Stimulated activated CD8-positive, alpha-beta memory T cell treated with anti-CD3 and anti-CD28 coated beads, Interleukin-4, amount 100 ng/mL, for 24 hours (primary cell): Measurements from ENCODE around the gene LRP2BP.

ENCODE experiments used
- DNase-seq: peaks from one replicate; pipeline ENCODE4 v3.0.0-alpha.2; 2020; ENCODE audit warnings: low read depth

LRP2BP gene

GRCh38 chr4:185395238-185395955, at the start of gene LRP2BP:
LRP2BP (minus strand) TSS chr4:185395924; CDS start chr4:185378186, 17,738 bp downstream.
- DNase-seq: no peak

GRCh38 chr4:185445209-185445608, 49.5 kb upstream of the LRP2BP start:
- no peak for DNase-seq

- DNase-seq: no peak
Observed at GRCh38 chr4:185441479-185441878, 45.8 kb upstream of the LRP2BP start.

GRCh38 chr4:185437809-185438208, 42.1 kb upstream of the LRP2BP start:
- no peak for DNase-seq

GRCh38 chr4:185435466-185435865, 39.7 kb upstream of the LRP2BP start:
- no peak for DNase-seq

- no peak for DNase-seq
Observed at GRCh38 chr4:185429660-185430059, 33.9 kb upstream of the LRP2BP start.

GRCh38 chr4:185426960-185427688, 31.4 kb upstream of the LRP2BP start:
- no peak for DNase-seq

- peak; percentile 82 for DNase-seq
Observed at GRCh38 chr4:185425647-185426352, 30.1 kb upstream of the LRP2BP start, which contains the start of gene UFSP2. UFSP2 (minus strand) TSS chr4:185425964; CDS start chr4:185425868, 96 bp downstream.

GRCh38 chr4:185424905-185425646, 29.4 kb upstream of the LRP2BP start:
- DNase-seq: no peak

- no peak for DNase-seq
Observed at GRCh38 chr4:185421366-185422124, 25.8 kb upstream of the LRP2BP start.

- DNase-seq: no peak
Observed at GRCh38 chr4:185416955-185417354, 21.2 kb upstream of the LRP2BP start.

- no peak for DNase-seq
Observed at GRCh38 chr4:185412412-185412811, 16.7 kb upstream of the LRP2BP start.

- no peak for DNase-seq
Observed at GRCh38 chr4:185411849-185412248, 16.1 kb upstream of the LRP2BP start.

- DNase-seq: no peak
Observed at GRCh38 chr4:185408432-185408831, 12.7 kb upstream of the LRP2BP start.

- no peak for DNase-seq
Observed at GRCh38 chr4:185405296-185405999, 9.7 kb upstream of the LRP2BP start.

- no peak for DNase-seq
Observed at GRCh38 chr4:185404031-185404430, 8.3 kb upstream of the LRP2BP start.

GRCh38 chr4:185399466-185399865, 3.7 kb upstream of the LRP2BP start:
- DNase-seq: no peak

- no peak for DNase-seq
Observed at GRCh38 chr4:185398618-185399017, 2.9 kb upstream of the LRP2BP start.

- DNase-seq: no peak
Observed at GRCh38 chr4:185396724-185397385, 1.1 kb upstream of the LRP2BP start, which contains the start of gene ANKRD37. ANKRD37 (plus strand) TSS chr4:185396841; CDS start chr4:185396924, 83 bp downstream.
